NCI-H1436 (cell line): Measurements from ENCODE around the gene SMCO4.
"Not testable (repeated sequence)": the region's sequence is repeated elsewhere in the genome, so short reads cannot be mapped to it uniquely, and the experiment has no call there.

Experiments
- DNase-seq: peaks from one replicate; lab custom pipeline; 2025; lab: John Stamatoyannopoulos, UW

Gene SMCO4

GRCh38 chr11:93476796-93477195, 66.4 kb downstream of the SMCO4 start:
- no peak for DNase-seq

- no peak for DNase-seq
Measured at GRCh38 chr11:93474123-93474522, 69.1 kb downstream of the SMCO4 start.

GRCh38 chr11:93468290-93468689, 74.9 kb downstream of the SMCO4 start:
- DNase-seq, result no peak

- no peak for DNase-seq
Measured at GRCh38 chr11:93467054-93467453, 76.1 kb downstream of the SMCO4 start.

GRCh38 chr11:93464927-93465540, 78.2 kb downstream of the SMCO4 start:
- DNase-seq, result no peak

- DNase-seq, result not testable (repeated sequence)
Measured at GRCh38 chr11:93463666-93464065, 79.5 kb downstream of the SMCO4 start.

- DNase-seq, result no peak
Measured at GRCh38 chr11:93458286-93458685, 84.9 kb downstream of the SMCO4 start.

- peak; percentile 75 for DNase-seq
Measured at GRCh38 chr11:93444617-93445073, 98.5 kb downstream of the SMCO4 start.

- not testable (repeated sequence) for DNase-seq
Measured at GRCh38 chr11:93443232-93443631, 100.0 kb downstream of the SMCO4 start.

- DNase-seq, result no peak
Measured at GRCh38 chr11:93432247-93432646, 110.9 kb downstream of the SMCO4 start.
